K562 (cell line): ENCODE results near the gene SLC7A14. TPM values are rescaled to one million over a fixed set of nuclear protein-coding genes. Genes with fewer than 3 reads are reported as not detected.

ENCODE experiments used
- ATAC-seq: fragments of 200-7000 bp; cut with Tn5 transposase; 3 replicates; pipeline ENCODE4 v1.9.1; 2020; ENCODE audit warnings: moderate library complexity
- BruUV-seq: library from RNA; stranded (reverse); fragments of 400-500 nt; replicated peaks from 2 replicates; lab custom pipeline; 2021; lab: Mats Ljungman, UMichigan
- CTCF ChIA-PET: fragments of 300-600 bp; formaldehyde crosslinking; extraction: SDS; loops from one replicate; lab custom pipeline; 2021; ENCODE audit warnings: low intra/inter-chr PET ratio; lab: Yijun Ruan, JAX
- POLR2A ChIA-PET: fragments of 300-600, 350-650 bp; sonication (Branson Sonifier 250); formaldehyde crosslinking; extraction: SDS; loops from one replicate; lab custom pipeline; 2021; ENCODE audit warnings: antibody characterized with exemption, inconsistent platforms; lab: Yijun Ruan, JAX
- DNase-seq, 4 experiments: peaks; one replicate each; pipeline versions ENCODE4 v3.0.0 to v3.0.0-alpha.2; 2011 to 2018; ENCODE audit warnings: low spot score in 3 of 4, mixed read lengths in 3 of 4; ENCODE audit errors: extremely low read depth in 1 of 4
- FAIRE-seq: peaks from 2 replicates; lab custom pipeline; 2011; peaks lifted over from hg19 to GRCh38; lab: Jason Lieb, UNC
- H2AFZ ChIP-seq: 2 replicates; pipeline ENCODE4 v1.6.0; 2011; ENCODE audit warnings: low read depth, low read length, control low read depth, inconsistent platforms
- H3K27ac ChIP-seq: fragments of 200-600 bp; 3 replicates; pipeline ENCODE4 v1.8.0; 2011; ENCODE audit warnings: low read depth, mild to moderate bottlenecking, control low read depth, inconsistent platforms, low read length, moderate library complexity, mixed read lengths; ENCODE audit errors: extremely low read depth
- H3K27me3 ChIP-seq, 2 experiments: fragments of 300-600 bp in 1 of 2; 2 replicates in 1 of 2; 3 replicates in 1 of 2; pipeline versions ENCODE4 v1.6.0 to v1.8.0; 2011; ENCODE audit warnings: inconsistent platforms in 2 of 2, low read length in 2 of 2, mild to moderate bottlenecking in 1 of 2, mixed read lengths in 1 of 2, moderate library complexity in 1 of 2; ENCODE audit not compliant: control insufficient read depth in 2 of 2, insufficient read depth in 2 of 2
- H3K36me3 ChIP-seq: fragments of 300-600 bp; 3 replicates; pipeline ENCODE4 v1.8.0; 2011; ENCODE audit warnings: mild to moderate bottlenecking, low read length, inconsistent platforms; ENCODE audit not compliant: control insufficient read depth, insufficient read depth
- H3K4me1 ChIP-seq, 2 experiments: fragments of 200-600 bp in 1 of 2; replicated peaks in 1 of 2; 2 replicates in 1 of 2; 3 replicates in 1 of 2; pipeline versions ENCODE4 v1.5.1 to v1.8.0; 2011; ENCODE audit warnings: inconsistent platforms in 2 of 2, low read length in 2 of 2, mild to moderate bottlenecking in 1 of 2, mixed read lengths in 1 of 2, moderate library complexity in 1 of 2; ENCODE audit not compliant: control insufficient read depth in 2 of 2, insufficient read depth in 2 of 2
- H3K4me2 ChIP-seq: 2 replicates; pipeline ENCODE4 v1.6.1; 2011; ENCODE audit warnings: low read length, control low read depth, inconsistent platforms, mixed read lengths; ENCODE audit not compliant: insufficient read depth
- H3K4me3 ChIP-seq: fragments of 200-600 bp; sonication (generic), shearing (Covaris generic); 2 replicates; pipeline ENCODE4 v1.5.1; 2016; ENCODE audit warnings: control low read depth, inconsistent platforms
- H3K79me2 ChIP-seq: fragments of 200-600 bp; 3 replicates; pipeline ENCODE4 v1.8.0; 2011; ENCODE audit warnings: low read length, inconsistent platforms; ENCODE audit not compliant: control insufficient read depth, insufficient read depth
- H3K9ac ChIP-seq, 2 experiments: 2 replicates each; pipeline versions ENCODE4 v1.6.0 to v1.6.1; 2011; ENCODE audit warnings: low read depth in 2 of 2, low read length in 2 of 2, control low read depth in 1 of 2, inconsistent platforms in 1 of 2, mild to moderate bottlenecking in 1 of 2, mixed read lengths in 1 of 2; ENCODE audit not compliant: insufficient read depth in 1 of 2
- H3K9me1 ChIP-seq: one replicate; pipeline ENCODE4 v1.6.0; 2011; ENCODE audit warnings: inconsistent platforms, mild to moderate bottlenecking, low read length, moderate library complexity; ENCODE audit not compliant: control insufficient read depth, insufficient read depth
- H3K9me3 ChIP-seq: replicated peaks from 2 replicates; pipeline ENCODE4 v1.5.1; 2011; ENCODE audit warnings: low read depth, low read length, inconsistent platforms; ENCODE audit not compliant: control insufficient read depth, insufficient read depth
- H4K20me1 ChIP-seq: replicated peaks from 2 replicates; pipeline ENCODE4 v1.6.1; 2011; ENCODE audit warnings: low read length, inconsistent platforms, mixed read lengths; ENCODE audit not compliant: control insufficient read depth, insufficient read depth
- ATF1 ChIP-seq, 2 experiments: fragments of 450-650 bp in 1 of 2; IDR thresholded peaks; 2 replicates each; pipeline ENCODE4 v1.6.1; 2016; ENCODE audit warnings: missing compliant biosample characterization in 1 of 2, missing genetic modification characterization in 1 of 2
- CEBPZ ChIP-seq: fragments of 150-350 bp; IDR thresholded peaks from 2 replicates; pipeline ENCODE4 v1.6.1; 2014; ENCODE audit warnings: low read depth, mild to moderate bottlenecking, low read length, borderline replicate concordance
- E2F1 ChIP-seq: sonication (generic); formaldehyde crosslinking; IDR thresholded peaks from 2 replicates; pipeline ENCODE4 v1.8.1; 2023; ENCODE audit warnings: mild to moderate bottlenecking, missing genetic modification reagents, moderate library complexity
- ESRRB ChIP-seq: fragments of 250-450 bp; sonication (Bioruptor Pico); IDR thresholded peaks from 2 replicates; pipeline ENCODE4 v1.5.0; 2020; ENCODE audit warnings: mild to moderate bottlenecking, moderate library complexity, borderline replicate concordance
- FIP1L1 ChIP-seq: fragments of 200-400 bp; formaldehyde crosslinking; IDR thresholded peaks from 2 replicates; pipeline ENCODE4 v1.6.1; 2018; ENCODE audit warnings: mild to moderate bottlenecking, low read depth, low read length; ENCODE audit not compliant: poor library complexity, severe bottlenecking
- KLF16 ChIP-seq: IDR thresholded peaks from 2 replicates; pipeline ENCODE4 v1.6.1; 2016; ENCODE audit warnings: antibody characterized with exemption
- STAT5A ChIP-seq: IDR thresholded peaks from 2 replicates; pipeline ENCODE4 v1.6.1; 2012; ENCODE audit warnings: low read length, inconsistent platforms, borderline replicate concordance
- ZNF384 ChIP-seq: IDR thresholded peaks from 2 replicates; pipeline ENCODE4 v1.6.1; 2012; ENCODE audit warnings: low read depth, low read length, improper control_type of control experiment
- ZNF696 ChIP-seq: fragments of 250-450 bp; sonication (Bioruptor Pico); conservative IDR thresholded peaks from 2 replicates; pipeline ENCODE4 v1.4.0; 2020; ENCODE audit warnings: mild to moderate bottlenecking, moderate library complexity
- WGBS: fragments of 100-300 bp; shearing (Covaris generic); methylation state at CpG from one replicate; pipeline ENCODE4 v1.1.6; 2016; ENCODE audit warnings: low coverage, mixed read lengths; ENCODE audit not compliant: insufficient coverage; ENCODE audit errors: missing lambda C conversion rate; 5-methylcytosine and 5-hydroxymethylcytosine counted together
- in situ Hi-C: fragments of 300-500 bp; cut with MboI; formaldehyde crosslinking; loops from 4 replicates; pipeline ENCODE4 v1.15.0; 2018; ENCODE audit warnings: inconsistent platforms, mixed read lengths
- intact Hi-C: fragments of 100-400 bp; cut with micrococcal nuclease; formaldehyde crosslinking; loops from 2 replicates; pipeline ENCODE4 v1.14.2; 2022
- polyA plus RNA-seq, 8 experiments: library from polyadenylated mRNA; depleted of rRNA in 4 of 8; stranded (reverse) in 5 of 8; unstranded in 3 of 8; fragments of >200 nt; fragmentation: Nextera tagmentation in 2 of 8; fragmentation: Illumina TruSeq in 1 of 8; extraction: Ambion mirVana in 2 of 8; extraction: Trizol in 1 of 8; gene quantifications; 2 replicates each; pipeline versions ENCODE4 v1.2.1 to v1.2.3, GENCODE V29; 2011 to 2014; ENCODE audit warnings: inconsistent platforms in 1 of 8, missing spikeins in 1 of 8
- total RNA-seq, 7 experiments: library from RNA; depleted of rRNA in 6 of 7; stranded (reverse); fragments of >200 nt in 6 of 7; fragmentation: Illumina TruSeq in 2 of 7; extraction: Trizol in 2 of 7; gene quantifications; 2 replicates each; pipeline versions ENCODE4 v1.2.1 to v1.2.3, GENCODE V29; 2011 to 2021; ENCODE audit warnings: low replicate concordance in 1 of 7

Gene SLC7A14
- total and polyA plus RNA-seq, 9 of the 15 experiments (the other 6 are each of a cell fraction or from before 2014, with no cell fraction given): not detected

- H3K9ac ChIP-seq: no peak overlapping the region
- no peaks in the 10 kb centered on the region for H3K9me1 ChIP-seq
- DNase-seq (no peak), FAIRE-seq (no peak), ATAC-seq (no peak)
- H3K9me3 ChIP-seq: no peaks in the 10 kb centered on the region
- ChIA-PET POLR2A (interaction anchor here (1.2 kb wide), 1 partner anchor 13 kb away, joined by 4 read pairs; no protein-coding TSS in a partner anchor), CTCF (no interaction called here)
- TF ChIP-seq KLF16 (no peak), STAT5A (no peak), ATF1 (CRISPR knock-in tag; IDR thresholded peaks at IDR 0.05) (no peak), ATF1 (tag; IDR thresholded peaks at IDR 0.05) (no peak), ESRRB (CRISPR knock-in tag) (no peak), ZNF696 (CRISPR knock-in tag) (no peak), E2F1 (no peak), CEBPZ (no peak), ZNF384 (no peak), FIP1L1 (no peak)
- no peaks in the 10 kb centered on the region for H3K36me3 ChIP-seq
- no peaks in the 10 kb centered on the region for H4K20me1 ChIP-seq
- in situ Hi-C loops: no loop called here
- H2AFZ ChIP-seq: no peak overlapping the region
- BruUV-seq: no TSS peak
- H3K4me1 ChIP-seq: peaks cover 0 to 10% of the 10 kb centered on the region in 2 experiments; a peak in 3 of 5 replicates
- 58% methylated on average over 4 of the region's 4 CpGs for WGBS
- H3K4me2 ChIP-seq: no peak overlapping the region
- H3K27ac ChIP-seq: no peak overlapping the region
- no peaks in the 10 kb centered on the region; a peak in 1 of 5 replicates for H3K27me3 ChIP-seq
- no peaks in the 10 kb centered on the region for H3K79me2 ChIP-seq
- no peak overlapping the region for H3K4me3 ChIP-seq
- intact Hi-C loops: loop anchor here (5.0 to 10.0 kb wide), 4 partner anchors 67 to 318 kb away; no protein-coding TSS in a partner anchor
Observed at GRCh38 chr3:170494766-170495165, 91.1 kb downstream of the SLC7A14 start.
